ENCODE data around the gene CDKN2C.
"Not testable (repeated sequence)": the region's sequence is repeated elsewhere in the genome, so short reads cannot be mapped to it uniquely, and the experiment has no call there.

The CDKN2C gene

DNA sequence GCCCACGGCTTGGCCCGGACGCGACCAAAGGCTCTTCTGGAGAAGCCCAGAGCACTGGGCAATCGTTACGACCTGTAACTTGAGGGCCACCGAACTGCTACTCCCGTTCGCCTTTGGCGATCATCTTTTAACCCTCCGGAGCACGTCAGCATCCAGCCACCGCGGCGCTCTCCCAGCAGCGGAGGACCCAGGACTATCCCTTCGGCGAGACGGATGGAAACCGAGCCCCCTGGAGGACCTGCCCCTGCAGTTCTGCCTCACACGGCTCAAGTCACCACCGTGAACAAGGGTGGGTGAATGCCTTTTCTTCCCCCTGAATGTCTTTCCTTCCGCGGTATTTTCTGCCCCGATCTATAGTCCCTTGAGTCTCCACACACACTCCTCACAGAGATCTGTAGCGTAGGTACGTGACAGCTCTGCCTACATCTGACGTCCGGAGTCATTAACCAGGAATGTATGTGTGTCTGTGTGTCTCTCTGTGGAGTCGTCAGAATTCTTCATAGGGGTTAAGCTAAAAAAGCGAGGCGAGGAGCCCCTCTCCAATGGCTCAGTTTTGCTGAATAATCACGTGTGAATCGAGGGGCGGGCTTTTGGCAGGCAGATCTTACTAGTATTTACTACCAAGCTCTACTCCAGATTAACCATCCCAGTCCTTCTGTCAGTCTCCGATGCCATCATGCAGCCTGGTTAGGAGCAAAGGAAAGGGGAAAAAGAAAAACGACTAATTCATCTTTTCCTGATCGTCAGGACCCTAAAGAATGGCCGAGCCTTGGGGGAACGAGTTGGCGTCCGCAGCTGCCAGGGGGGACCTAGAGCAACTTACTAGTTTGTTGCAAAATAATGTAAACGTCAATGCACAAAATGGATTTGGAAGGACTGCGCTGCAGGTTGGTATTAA lies at the start of gene CDKN2C:
TSS of gene CDKN2C (plus strand) at position 635 of the 898 bp plus-strand sequence. CDS start at position 759, 124 bp downstream.
- in situ Hi-C loops (cut with MboI; ENCODE audit: low sequenced_read_pairs), result no loop called here

GRCh38 chr1:50920409-50920808 lies 49.6 kb upstream of the CDKN2C start:
- in situ Hi-C loops (cut with MboI; ENCODE audit: low sequenced_read_pairs), result no loop called here

DNA sequence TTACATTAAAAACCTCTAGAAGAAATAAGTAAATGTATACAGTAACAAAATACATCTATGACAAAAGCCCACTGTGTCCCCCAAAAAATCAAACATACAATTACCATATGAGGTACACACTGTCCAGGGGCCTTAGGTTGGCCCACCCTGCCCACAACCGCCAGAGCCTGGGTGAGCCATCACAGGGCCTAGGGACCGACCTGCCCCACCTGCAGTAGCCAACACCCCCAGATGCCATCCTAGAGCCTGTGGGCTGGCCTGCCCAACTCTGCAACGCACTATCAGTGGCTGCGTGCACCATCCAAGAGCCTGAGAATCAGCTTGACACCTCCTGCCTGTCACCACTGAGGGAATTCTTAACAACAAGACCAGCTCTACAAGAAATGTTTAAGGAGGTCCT lies 49.0 kb upstream of the CDKN2C start:
- in situ Hi-C loops (cut with MboI; ENCODE audit: low sequenced_read_pairs), result no loop called here

GRCh38 chr1:50923564-50923963 lies 46.5 kb upstream of the CDKN2C start:
- in situ Hi-C loops (cut with MboI; ENCODE audit: low sequenced_read_pairs), result no loop called here

- in situ Hi-C loops (cut with MboI; ENCODE audit: low sequenced_read_pairs), result no loop called here
Observed at GRCh38 chr1:50929376-50929958, 40.6 kb upstream of the CDKN2C start.

DNA sequence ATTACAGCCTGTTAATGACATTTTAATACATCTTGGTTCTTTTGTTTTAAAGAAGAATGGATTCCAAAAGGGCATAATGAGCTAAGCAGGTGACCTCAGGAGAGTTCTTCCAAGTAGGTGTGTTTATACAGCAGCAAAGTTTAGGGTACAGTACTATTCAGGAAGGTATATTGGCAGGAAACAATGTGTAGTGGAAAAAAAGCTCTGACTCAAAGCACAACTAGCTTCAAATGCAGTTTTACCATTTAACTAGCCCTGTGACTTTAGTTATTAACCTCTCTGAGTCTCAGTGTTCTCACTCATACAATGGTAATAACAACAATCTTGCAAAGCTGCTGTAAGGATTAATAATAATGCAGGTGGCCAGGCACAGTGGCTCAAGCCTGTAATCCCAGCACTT lies 39.9 kb upstream of the CDKN2C start:
- in situ Hi-C loops (cut with MboI; ENCODE audit: low sequenced_read_pairs), result no loop called here

DNA sequence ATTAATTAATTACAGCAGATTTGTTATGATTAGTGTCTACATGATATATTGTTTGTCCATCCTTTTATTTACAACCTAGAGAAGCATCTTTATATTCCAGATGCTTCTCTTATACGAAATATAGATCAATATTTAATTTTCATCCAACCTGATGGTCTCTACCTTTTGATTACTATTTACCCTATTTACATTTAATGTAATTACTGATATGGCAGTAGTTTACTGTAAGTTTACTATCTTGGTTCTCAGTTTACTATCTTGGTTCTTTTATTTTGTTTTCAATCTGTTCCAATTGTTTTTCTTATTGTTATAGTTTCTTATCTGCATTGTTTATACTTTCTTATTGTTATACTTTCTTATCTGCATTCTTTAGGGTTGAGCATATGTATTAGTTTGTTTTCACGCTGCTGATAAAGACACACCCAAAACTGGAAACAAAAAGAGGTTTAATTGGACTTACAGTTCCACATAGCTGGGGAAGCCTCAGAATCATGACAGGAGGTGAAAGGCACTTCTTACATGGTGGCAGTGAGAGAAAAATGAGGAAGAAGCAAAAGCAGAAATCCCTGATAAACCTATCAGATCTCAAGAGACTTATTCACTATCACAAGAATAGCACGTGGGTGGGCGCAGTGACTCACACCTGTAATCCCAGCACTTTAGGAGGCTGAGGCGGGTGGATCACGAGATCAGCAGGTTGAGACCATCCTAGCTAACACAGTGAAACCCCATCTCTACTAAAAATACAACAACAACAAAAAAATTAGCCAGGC lies 38.9 kb upstream of the CDKN2C start:
- in situ Hi-C loops (cut with MboI; ENCODE audit: low sequenced_read_pairs), result no loop called here

GRCh38 chr1:50932043-50932442 lies 38.0 kb upstream of the CDKN2C start:
- in situ Hi-C loops (cut with MboI; ENCODE audit: low sequenced_read_pairs), result not testable (repeated sequence)

DNA sequence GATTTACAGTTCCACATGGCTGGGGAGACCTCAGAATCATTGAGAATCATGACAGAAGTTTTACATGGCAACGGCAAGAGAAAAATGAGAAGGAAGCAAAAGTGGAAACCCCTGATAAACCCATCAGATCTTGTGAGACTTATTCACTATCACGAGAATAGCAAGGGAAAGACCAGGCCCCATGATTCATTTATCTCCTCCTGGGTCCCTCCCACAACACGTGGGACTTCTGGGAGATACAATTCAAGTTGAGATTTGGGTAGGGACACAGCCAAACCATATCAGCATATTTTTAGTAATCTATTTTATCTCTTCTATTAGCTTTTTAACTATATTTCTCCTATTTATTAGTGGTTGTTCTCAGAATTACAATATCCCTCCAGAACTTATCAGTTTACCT lies 36.3 kb upstream of the CDKN2C start:
- in situ Hi-C loops (cut with MboI; ENCODE audit: low sequenced_read_pairs), result not testable (repeated sequence)

DNA sequence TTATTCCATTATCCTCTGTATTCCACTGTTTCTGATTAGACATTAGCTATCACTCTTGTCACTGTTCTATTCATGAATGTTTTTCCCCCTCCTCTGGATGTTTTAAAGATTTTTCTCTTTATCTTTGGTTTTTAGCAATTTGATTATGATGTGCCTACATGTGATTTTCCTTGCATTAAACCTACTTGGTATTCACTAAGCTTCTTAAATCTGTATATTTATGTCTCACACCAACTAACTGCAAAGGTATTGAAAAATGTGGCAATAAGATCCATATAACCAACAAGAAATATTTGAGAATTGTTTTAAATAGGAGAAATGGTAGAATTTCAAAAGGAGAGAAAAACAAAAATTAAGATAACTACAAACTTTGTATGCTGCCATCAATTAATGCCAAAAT lies 35.2 kb upstream of the CDKN2C start:
- in situ Hi-C loops (cut with MboI; ENCODE audit: low sequenced_read_pairs), result no loop called here

GRCh38 chr1:50935276-50935675 lies 34.8 kb upstream of the CDKN2C start:
- in situ Hi-C loops (cut with MboI; ENCODE audit: low sequenced_read_pairs), result not testable (repeated sequence)

GRCh38 chr1:50936321-50936720 lies 33.7 kb upstream of the CDKN2C start:
- in situ Hi-C loops (cut with MboI; ENCODE audit: low sequenced_read_pairs), result no loop called here

- in situ Hi-C loops (cut with MboI; ENCODE audit: low sequenced_read_pairs), result no loop called here
Observed at GRCh38 chr1:50940291-50940690, 29.8 kb upstream of the CDKN2C start.

DNA sequence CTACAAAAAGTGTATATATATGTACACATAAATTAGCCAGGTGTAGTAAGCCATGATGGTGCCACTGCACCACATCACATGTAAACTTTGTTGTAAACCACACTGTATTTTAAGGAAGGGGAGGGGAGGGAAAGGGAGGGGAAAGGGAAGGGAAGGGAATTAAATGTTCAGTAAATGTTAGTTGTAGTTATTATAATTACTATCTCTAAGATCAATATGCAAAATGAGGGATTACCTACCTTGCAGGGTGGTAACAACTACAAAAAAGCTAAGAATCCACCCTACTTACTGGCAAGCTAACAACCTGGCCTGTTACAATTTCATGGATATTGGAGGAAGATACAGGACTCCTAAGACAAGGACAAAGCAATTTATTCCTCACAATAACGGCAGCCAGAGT lies 27.7 kb upstream of the CDKN2C start:
- in situ Hi-C loops (cut with MboI; ENCODE audit: low sequenced_read_pairs), result no loop called here

DNA sequence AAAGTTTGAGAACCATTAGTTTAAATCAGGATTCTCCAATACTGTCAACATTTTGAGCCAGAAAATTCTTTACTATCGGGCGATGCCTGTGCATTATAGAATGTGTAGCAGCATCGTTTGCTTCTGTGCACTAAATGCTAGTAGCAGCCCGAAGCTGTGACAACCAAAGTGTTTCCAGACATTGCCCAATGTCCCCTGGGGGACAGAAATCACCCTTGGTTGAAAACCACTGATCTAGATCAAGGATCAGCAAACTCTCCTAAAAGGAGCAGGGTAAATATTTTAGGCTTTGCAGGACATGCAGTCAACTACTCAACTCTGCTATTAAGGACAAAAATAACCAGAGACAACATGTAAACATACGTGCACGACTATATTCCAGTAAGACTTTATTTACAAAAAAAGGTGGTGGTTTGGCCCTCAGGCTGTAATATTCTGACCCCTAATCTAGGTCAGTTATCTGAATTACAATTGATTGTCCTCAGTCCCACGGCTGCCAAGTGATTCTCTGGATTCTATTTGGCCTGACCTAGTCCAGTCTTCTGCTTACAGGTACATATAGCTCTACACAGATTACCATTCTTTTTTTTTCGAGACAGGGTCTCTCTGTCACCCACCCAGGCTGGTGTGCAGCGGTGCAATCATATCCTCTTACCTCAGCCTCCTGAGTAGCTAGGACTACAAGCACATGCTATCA lies 20.6 kb upstream of the CDKN2C start:
- in situ Hi-C loops (cut with MboI; ENCODE audit: low sequenced_read_pairs), result no loop called here

GRCh38 chr1:50950396-50950795 lies 19.6 kb upstream of the CDKN2C start:
- in situ Hi-C loops (cut with MboI; ENCODE audit: low sequenced_read_pairs), result no loop called here

DNA sequence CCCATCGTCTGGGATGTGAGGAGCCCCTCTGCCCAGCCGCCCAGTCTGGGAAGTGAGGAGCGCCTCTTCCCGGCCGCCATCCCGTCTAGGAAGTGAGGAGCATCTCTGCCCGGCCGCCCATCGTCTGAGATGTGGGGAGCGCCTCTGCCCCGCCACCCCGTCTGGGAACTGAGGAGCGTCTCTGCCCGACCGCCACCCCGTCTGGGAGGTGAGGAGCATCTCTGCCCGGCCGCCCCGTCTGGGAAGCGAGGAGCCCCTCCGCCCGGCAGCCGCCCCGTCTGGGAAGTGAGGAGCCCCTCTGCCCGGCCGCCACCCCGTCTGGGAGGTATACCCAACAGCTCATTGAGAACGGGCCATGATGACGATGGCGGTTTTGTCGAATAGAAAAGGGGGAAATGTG lies 17.5 kb upstream of the CDKN2C start:
- in situ Hi-C loops (cut with MboI; ENCODE audit: low sequenced_read_pairs), result not testable (repeated sequence)

DNA sequence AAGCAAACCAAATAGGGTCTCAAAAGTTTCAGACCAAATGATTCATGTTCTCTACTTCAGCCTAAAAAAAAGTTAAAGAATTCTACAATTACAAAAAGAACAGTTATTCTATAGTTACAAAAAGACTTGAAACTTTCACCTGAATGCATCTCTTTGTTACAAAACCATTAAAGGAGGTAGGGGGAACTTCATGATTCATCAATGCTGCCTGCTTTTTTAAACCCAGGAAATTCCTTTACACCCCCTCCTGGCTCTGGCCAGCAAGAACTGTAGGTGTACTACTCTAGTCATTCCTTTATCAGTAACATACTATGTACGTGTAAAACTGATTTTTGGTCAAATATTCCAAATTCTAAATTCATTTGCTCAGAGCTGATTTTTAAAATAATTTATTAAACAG lies 14.9 kb upstream of the CDKN2C start:
- in situ Hi-C loops (cut with MboI; ENCODE audit: low sequenced_read_pairs), result no loop called here

DNA sequence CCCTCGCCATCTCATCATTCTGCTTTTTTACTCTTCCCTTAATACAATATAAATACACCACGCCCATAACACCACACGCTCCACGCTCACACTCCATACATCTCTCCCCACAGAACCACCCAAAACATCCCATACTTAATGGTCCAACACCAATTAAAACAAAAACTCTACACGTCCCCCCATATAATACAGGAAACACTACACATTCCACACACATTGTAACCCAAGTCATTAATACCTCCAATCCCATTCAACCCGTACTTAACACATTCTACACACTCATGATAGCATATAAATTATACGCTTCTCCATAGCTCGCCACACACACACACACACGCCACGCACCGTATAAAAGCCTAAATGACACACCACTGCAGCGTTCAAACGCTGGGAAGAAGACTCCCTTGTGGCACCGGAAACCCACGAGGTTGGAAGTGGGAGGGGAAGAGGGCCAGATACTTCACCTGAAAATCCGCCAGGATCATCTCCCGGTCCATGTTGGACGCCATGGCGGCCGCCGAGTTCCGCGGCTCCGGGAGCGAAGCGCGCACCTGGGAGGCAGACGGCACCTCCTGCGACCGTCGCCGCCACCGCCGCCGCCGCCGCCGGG lies 10.6 kb upstream of the CDKN2C start:
- in situ Hi-C loops (cut with MboI; ENCODE audit: low sequenced_read_pairs), result no loop called here

Data from hTERT RPE-1 (cell line).